Activated naive CD4-positive, alpha-beta T cell treated with anti-CD3 and anti-CD28 coated beads, Interleukin-2, amount 10 ng/mL, durations not matched to agents 7 days and 5 days (primary cell): ENCODE data around the gene MYH7.

Experiments
- CTCF ChIA-PET: fragments of 350-600 bp; sonication (Branson Sonifier 250); formaldehyde crosslinking; loops from one replicate; lab custom pipeline; 2021; ENCODE audit warnings: antibody characterized with exemption; lab: Charles Lee
- DNase-seq: peaks from one replicate; pipeline ENCODE4 v3.0.0-alpha.2; 2020
- H3K27ac Mint-ChIP-seq: one replicate; pipeline ENCODE4 v1.8.0; 2021; ENCODE audit warnings: mild to moderate bottlenecking, moderate library complexity, mixed read lengths
- H3K27me3 Mint-ChIP-seq: one replicate; pipeline ENCODE4 v1.8.0; 2021; ENCODE audit warnings: mild to moderate bottlenecking, mixed read lengths
- H3K36me3 Mint-ChIP-seq: one replicate; pipeline ENCODE4 v1.8.0; 2021; ENCODE audit warnings: mixed read lengths
- H3K4me1 Mint-ChIP-seq: one replicate; pipeline ENCODE4 v1.8.0; 2021; ENCODE audit warnings: mixed read lengths
- H3K4me3 Mint-ChIP-seq: one replicate; pipeline ENCODE4 v1.8.0; 2021; ENCODE audit warnings: mild to moderate bottlenecking, moderate library complexity, mixed read lengths
- H3K9me3 Mint-ChIP-seq: one replicate; pipeline ENCODE4 v1.8.0; 2021; ENCODE audit warnings: mixed read lengths

MYH7 gene

DNA sequence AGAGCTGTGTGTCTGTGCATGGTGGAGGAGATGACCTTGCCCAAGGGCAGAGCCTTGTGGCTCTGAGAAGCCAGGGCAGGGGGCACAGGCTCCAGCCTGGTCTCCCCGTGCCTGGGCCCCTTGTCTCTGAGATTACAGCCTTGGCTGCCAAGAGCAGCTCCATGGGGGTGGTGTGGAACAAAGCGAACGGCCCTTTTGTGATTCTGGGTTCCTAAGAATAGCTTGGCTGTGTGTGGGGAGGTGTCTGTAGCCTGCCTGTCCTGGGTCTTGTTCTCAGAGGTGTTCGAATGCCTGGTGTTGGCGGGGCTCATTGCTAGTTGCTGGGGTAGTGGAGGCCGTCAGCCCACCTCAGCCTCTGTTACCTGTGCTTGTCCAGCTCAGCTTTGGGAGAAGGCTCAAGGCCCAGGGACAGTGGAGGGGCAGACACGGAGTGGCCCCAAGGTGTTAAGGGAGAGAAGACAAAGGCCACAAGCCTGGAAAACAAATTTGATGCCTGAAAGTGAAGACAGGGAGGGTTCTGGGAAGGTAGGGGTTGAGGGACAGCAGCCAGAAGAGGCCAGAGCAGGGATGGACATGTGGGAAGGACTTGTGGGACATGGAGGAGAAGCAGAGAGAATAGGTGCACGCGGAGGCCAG lies 7.4 kb upstream of the MYH7 start:
- no peak overlapping the region for H3K27ac Mint-ChIP-seq
- H3K27me3 Mint-ChIP-seq = peaks cover 26% of the 10 kb centered on the region
- CTCF ChIA-PET = interaction anchor here (0.5 to 1.3 kb wide), 3 partner anchors 46 to 116 kb away, joined by 4 to 5 read pairs (median 5); no protein-coding TSS in a partner anchor
- no peak for DNase-seq
- no peaks in the 10 kb centered on the region for H3K9me3 Mint-ChIP-seq
- no peak overlapping the region for H3K4me3 Mint-ChIP-seq
- H3K36me3 Mint-ChIP-seq = no peaks in the 10 kb centered on the region
- peaks cover under 1% of the 10 kb centered on the region for H3K4me1 Mint-ChIP-seq

- CTCF ChIA-PET = interaction anchor here (0.6 kb wide), 1 partner anchor 53 kb away, joined by 3 read pairs; no protein-coding TSS in a partner anchor
- Mint-ChIP-seq H3K36me3 (no peaks in the 10 kb centered on the region), H3K9me3 (no peaks in the 10 kb centered on the region), H3K4me3 (no peak overlapping the region), H3K27me3 (peaks cover 26% of the 10 kb centered on the region), H3K4me1 (no peaks in the 10 kb centered on the region), H3K27ac (no peak overlapping the region)
- no peak for DNase-seq
These were observed 5.6 kb upstream of the MYH7 start for GRCh38 chr14:23441076-23441475.

DNA sequence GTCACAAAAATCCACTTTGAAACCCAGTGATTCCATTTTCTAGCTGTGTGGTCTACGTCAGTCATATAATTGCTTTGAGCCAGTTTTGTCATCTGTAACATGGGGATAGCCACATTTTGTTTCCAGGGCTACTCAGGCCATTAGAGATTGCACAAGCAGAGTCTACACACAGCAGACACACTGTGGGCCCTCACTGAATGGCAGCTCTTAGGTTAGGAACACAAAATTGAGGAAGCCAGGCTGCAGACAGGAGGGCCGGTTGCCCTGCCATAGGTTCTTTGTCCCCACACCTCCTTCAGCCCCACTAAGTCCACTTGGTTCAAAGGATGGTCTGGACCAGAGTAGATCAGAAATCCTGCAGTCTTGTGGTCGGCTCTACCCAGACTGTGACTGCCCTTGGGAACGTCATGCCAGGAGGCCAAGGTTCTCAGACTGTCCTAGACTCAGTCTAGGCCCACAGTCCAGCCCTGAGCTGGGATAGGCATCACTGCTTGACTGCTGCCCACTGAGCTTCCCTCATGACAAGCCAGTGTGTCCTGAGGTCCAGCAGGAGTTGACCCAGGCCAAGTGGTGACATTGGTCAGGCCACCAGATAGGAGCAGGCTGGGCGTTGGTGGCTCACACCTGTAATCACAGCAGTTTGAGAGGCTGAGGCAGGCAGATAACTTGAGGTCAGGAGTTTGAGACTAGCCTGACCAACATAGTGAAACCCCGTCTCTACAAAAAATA lies 3.8 kb upstream of the MYH7 start:
- Mint-ChIP-seq H3K9me3 (no peaks in the 10 kb centered on the region), H3K36me3 (no peaks in the 10 kb centered on the region), H3K27ac (no peak overlapping the region), H3K4me1 (no peaks in the 10 kb centered on the region), H3K4me3 (no peak overlapping the region), H3K27me3 (peaks cover 26% of the 10 kb centered on the region)
- CTCF ChIA-PET = no interaction called here
- DNase-seq = no peak

DNA sequence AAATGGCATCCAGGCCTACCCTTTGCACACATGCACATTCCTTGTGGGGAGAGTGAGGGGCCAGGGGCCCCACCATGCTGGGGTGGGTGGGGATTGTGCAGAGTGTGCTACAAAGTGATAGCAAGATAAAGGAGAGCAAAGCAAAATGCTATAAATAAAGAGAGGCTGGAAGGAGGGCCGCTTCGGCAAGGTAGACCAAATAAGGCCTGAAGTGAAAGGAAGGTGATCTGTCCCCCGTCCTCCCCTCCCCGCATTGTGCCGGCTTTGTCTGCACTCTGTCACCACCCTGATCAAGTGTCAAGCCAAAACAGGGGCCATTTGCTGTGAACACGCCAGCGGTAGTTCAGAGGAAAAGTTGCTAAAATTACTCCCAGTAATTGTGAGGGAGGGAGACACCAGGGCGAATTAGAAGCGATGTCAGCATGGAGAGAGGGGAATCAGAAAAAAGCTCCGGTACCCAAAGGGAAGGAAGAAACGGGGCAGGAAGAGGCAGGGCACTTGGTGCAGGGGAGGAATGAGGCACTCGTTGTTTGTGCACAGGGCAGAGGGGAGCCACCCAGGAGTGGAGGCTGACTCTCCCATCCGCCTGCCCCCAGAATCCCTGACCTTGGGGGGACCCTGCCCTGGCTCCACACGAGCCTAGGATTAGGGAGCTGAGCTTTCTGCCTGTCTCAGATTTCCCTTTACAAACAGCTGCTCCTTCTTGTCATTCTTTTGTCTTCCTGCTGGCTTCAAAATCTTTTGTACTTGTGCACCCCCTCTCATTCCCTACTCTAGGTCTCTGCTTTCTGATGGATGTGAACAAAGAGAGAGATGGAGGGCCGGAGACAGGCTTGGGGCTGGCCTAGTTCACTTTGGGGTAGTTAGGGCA lies 2.9 kb upstream of the MYH7 start:
- Mint-ChIP-seq H3K4me1 (no peaks in the 10 kb centered on the region), H3K9me3 (no peaks in the 10 kb centered on the region), H3K27ac (peak overlapping the region; percentile 67), H3K27me3 (peaks cover 23% of the 10 kb centered on the region), H3K36me3 (no peaks in the 10 kb centered on the region), H3K4me3 (no peak overlapping the region)
- no peak for DNase-seq
- CTCF ChIA-PET = no interaction called here

DNA sequence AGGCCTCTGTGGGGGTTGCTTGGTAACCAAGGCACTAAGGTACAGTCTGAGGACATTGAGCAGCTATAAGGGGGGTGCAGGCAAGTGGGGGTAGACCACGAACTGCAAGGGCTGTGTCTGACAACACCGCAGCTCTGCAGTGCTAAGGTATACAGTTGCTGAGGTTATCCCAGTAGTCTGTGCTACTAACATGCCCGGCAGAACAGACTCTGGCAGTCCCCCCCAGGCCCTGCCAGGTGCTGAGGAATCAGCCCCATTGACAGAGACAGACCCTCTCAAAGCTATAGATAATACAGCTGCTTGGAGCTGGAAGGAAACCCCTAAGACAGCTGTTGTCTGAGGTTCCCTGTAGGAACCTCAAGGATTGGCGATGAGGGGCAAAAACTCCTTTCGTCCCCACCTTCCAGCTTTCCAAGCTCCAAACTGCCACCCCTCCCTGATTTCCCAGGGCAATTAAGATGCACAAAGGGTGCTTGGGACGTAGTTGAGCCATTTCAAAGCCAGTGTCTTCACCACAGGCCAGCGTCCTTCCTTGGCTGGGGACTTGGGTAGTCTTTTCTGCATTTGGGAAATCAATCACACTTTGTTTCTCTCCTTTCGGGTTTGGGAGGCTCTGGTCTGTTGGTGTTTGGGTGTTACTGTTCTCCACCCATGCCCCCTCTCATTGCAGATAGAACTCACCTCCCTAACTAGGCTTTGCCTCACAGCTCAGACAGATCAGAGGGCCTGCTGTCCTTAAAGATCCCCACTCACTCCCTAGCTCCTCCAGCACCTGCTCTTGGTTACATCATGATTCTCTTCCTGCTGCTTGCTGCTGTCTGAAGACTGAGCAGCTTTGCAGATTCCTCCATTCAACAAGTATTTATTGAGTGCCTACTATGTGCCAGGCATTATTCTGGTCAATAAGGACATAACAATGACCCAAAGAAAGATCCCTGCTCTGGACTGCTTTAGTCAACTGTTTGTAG lies 2.0 kb upstream of the MYH7 start:
- H3K36me3 Mint-ChIP-seq = no peaks in the 10 kb centered on the region
- H3K4me3 Mint-ChIP-seq = no peak overlapping the region
- H3K4me1 Mint-ChIP-seq = no peaks in the 10 kb centered on the region
- H3K27me3 Mint-ChIP-seq = peaks cover 18% of the 10 kb centered on the region
- DNase-seq = no peak
- H3K9me3 Mint-ChIP-seq = no peaks in the 10 kb centered on the region
- H3K27ac Mint-ChIP-seq = no peak overlapping the region
- CTCF ChIA-PET = interaction anchor here (0.7 to 1.2 kb wide), 2 partner anchors 29 to 58 kb away, joined by 3 read pairs; no protein-coding TSS in a partner anchor

DNA sequence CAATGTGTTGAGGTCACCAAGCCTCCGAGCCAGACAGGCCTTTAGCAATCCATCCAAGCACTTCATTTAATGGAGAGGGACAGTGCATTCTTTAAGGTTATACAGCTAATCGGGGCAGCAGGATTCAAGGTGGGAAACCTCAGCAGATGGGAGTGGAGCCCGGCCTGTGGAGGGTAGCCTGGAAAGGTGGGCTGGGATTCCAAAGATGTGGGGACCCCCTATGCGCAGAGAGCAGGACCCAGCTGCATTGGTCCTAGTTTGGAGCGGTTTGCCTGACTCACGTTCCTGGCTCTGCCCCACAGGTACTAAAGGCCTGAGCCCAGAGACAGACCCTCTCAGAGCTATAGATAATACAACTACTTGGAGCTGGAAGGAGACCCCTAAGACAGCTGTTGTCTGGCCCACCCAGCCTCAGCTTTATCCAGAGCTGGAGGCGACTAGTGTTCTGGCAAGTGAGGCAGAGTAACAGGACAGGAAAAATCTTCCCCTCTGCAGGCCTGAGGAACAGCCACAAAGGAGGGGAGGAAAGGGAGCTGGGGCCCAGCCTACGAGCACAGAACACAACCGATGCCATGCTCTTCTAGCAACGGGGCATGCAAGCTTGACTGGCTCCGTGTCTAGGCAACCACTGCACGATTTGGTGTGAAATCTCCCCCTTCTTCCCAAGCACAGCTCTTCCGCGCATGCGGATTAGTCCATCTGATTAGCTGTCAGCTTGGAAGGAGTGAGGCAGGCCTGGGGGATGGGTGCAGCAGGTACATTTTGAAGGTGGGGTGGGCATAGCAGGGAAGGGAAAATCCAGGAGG lies 1.1 kb upstream of the MYH7 start:
- CTCF ChIA-PET = interaction anchor here (0.6 to 1.2 kb wide), 3 partner anchors 30 to 57 kb away, joined by 3 read pairs; no protein-coding TSS in a partner anchor
- no peak overlapping the region for H3K27ac Mint-ChIP-seq

GRCh38 chr14:23434488-23435222 lies 805 bp downstream of the MYH7 start:
- H3K27ac Mint-ChIP-seq = no peak overlapping the region
- no peaks in the 10 kb centered on the region for H3K4me1 Mint-ChIP-seq
- no peaks in the 10 kb centered on the region for H3K9me3 Mint-ChIP-seq
- H3K36me3 Mint-ChIP-seq = no peaks in the 10 kb centered on the region
- H3K27me3 Mint-ChIP-seq = peaks cover 19% of the 10 kb centered on the region
- H3K4me3 Mint-ChIP-seq = no peak overlapping the region
- no peak for DNase-seq
- CTCF ChIA-PET = no interaction called here

More for the DNA sequence above, 1.1 kb upstream of the MYH7 start:
- no peak for DNase-seq
- no peak overlapping the region for H3K4me3 Mint-ChIP-seq
- H3K9me3 Mint-ChIP-seq = no peaks in the 10 kb centered on the region
- H3K27me3 Mint-ChIP-seq = peaks cover 19% of the 10 kb centered on the region
- no peaks in the 10 kb centered on the region for H3K4me1 Mint-ChIP-seq
- no peaks in the 10 kb centered on the region for H3K36me3 Mint-ChIP-seq

- DNase-seq = no peak
- Mint-ChIP-seq H3K27me3 (peaks cover 16% of the 10 kb centered on the region), H3K4me3 (no peak overlapping the region), H3K36me3 (no peaks in the 10 kb centered on the region), H3K27ac (no peak overlapping the region), H3K9me3 (no peaks in the 10 kb centered on the region), H3K4me1 (no peaks in the 10 kb centered on the region)
- CTCF ChIA-PET = no interaction called here
These were observed 2.0 kb downstream of the MYH7 start for GRCh38 chr14:23433457-23433856.

DNA sequence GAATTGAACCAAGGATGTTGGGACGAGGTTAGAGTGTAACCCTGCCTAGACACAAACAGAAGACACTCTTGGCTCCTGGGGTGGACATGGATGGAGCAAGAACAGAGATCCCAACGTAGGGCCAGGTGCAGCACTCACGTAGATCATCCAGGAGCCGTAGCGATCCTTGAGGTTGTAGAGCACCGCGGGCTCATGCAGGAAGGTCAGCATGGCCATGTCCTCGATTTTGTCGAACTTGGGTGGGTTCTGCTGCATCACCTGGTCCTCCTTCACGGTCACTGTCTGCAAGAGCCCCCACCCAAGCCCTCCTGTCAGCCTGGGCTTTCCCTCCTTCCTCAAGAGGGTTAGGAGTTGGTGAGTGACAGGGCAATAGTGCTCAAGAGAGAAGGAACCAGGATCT lies 2.5 kb downstream of the MYH7 start:
- no peaks in the 10 kb centered on the region for H3K9me3 Mint-ChIP-seq
- H3K4me1 Mint-ChIP-seq = no peaks in the 10 kb centered on the region
- peaks cover 16% of the 10 kb centered on the region for H3K27me3 Mint-ChIP-seq
- H3K27ac Mint-ChIP-seq = no peak overlapping the region
- CTCF ChIA-PET = no interaction called here
- H3K36me3 Mint-ChIP-seq = no peaks in the 10 kb centered on the region
- DNase-seq = no peak
- H3K4me3 Mint-ChIP-seq = no peak overlapping the region

DNA sequence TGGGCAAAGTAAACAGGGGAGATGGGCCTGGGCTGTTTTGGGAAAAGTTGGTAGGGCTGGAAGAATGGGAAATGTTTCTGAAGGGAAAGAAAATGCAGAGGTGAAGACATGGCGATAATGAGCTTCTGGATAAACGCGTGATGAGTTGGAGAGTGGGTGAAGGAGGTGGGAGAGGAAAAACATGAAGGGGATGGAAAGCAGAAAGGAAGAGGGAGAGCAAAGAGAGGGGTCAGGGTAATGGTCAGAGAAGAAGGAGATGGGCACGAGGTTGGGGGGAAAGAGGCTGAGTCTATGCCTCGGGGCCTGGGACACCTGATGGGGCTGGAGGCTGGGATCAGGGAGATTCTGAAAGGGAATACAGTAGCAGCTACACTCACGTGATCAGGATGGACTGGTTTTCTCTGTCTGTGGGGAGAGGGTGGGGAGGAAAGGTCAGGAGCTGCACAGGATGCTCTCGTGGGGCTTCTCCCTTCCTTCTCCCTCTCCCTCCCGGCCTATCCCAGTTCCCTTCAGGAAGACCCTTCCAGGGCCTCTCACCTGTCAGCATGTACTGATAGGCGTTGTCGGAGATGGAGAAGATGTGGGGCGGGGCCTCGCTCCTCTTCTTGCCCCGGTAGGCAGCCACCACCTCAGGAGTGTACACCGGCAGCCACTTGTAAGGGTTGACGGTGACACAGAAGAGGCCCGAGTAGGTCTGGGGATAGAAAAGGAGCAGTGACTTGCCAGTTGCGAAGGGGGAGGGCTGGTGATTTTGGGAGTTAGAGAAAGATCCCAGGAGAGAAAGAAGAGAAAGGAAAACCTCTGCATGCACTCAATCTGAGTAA lies 3.1 kb downstream of the MYH7 start:
- no peak for DNase-seq
- H3K4me3 Mint-ChIP-seq = no peak overlapping the region
- no peaks in the 10 kb centered on the region for H3K9me3 Mint-ChIP-seq
- H3K36me3 Mint-ChIP-seq = no peaks in the 10 kb centered on the region
- CTCF ChIA-PET = no interaction called here
- peaks cover 16% of the 10 kb centered on the region for H3K27me3 Mint-ChIP-seq
- no peak overlapping the region for H3K27ac Mint-ChIP-seq
- no peaks in the 10 kb centered on the region for H3K4me1 Mint-ChIP-seq

DNA sequence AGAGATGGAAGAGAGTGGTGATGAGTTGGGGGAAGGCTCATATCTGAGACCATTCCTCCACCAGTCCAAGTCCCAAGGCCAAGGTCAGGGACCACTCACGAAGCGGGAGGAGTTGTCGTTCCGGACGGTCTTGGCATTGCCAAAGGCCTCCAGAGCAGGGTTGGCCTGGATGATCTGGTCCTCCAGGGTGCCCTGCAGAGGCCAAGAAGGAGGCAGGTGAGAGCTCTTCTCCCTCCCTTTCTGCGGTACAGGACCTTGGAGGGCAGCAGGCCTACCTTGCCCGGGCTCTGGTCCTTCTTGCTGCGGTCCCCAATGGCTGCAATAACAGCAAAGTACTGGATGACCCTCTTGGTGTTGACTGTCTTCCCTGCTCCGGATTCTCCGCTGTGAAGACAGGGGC lies 4.0 kb downstream of the MYH7 start:
- Mint-ChIP-seq H3K9me3 (no peaks in the 10 kb centered on the region), H3K27ac (no peak overlapping the region), H3K36me3 (no peaks in the 10 kb centered on the region), H3K4me1 (no peaks in the 10 kb centered on the region), H3K4me3 (no peak overlapping the region), H3K27me3 (peaks cover 20% of the 10 kb centered on the region)
- DNase-seq = no peak
- CTCF ChIA-PET = no interaction called here

DNA sequence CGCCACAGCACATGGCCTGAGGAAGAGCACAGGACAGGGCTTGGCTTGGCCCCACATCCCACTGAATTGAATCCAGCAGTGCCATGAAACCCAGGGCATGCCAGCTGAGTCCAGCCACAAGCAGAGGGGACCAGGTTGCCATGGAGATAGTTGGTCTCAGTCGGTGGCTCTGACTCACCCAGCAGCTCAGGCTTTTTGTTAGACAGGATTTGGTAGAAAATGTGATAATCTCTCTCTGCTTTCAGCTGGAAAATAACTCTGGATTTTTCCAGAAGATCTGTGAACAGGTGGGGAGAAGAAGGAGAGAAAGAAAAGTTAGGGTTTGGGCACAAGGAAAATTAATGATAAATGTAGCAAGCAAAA lies 4.8 kb downstream of the MYH7 start:
- Mint-ChIP-seq H3K27me3 (peaks cover 20% of the 10 kb centered on the region), H3K27ac (no peak overlapping the region), H3K4me1 (peaks cover under 1% of the 10 kb centered on the region), H3K4me3 (no peak overlapping the region), H3K9me3 (no peaks in the 10 kb centered on the region), H3K36me3 (no peaks in the 10 kb centered on the region)
- CTCF ChIA-PET = no interaction called here
- DNase-seq = no peak
